DMS114 treated with DMSO at 0.1 percent for 48 hours (cell line): ENCODE measurements around the gene XRCC4.

Experiments used
- DNase-seq: peaks from one replicate; lab custom pipeline; 2025; ENCODE audit not compliant: unreplicated experiment; lab: John Stamatoyannopoulos, UW

The XRCC4 gene

GRCh38 chr5:83071286-83072051 lies 5.9 kb upstream of the XRCC4 start:
- DNase-seq: no peak

- no peak for DNase-seq
Observed at GRCh38 chr5:83072966-83073365, 4.4 kb upstream of the XRCC4 start.

- DNase-seq: no peak
Observed at GRCh38 chr5:83077662-83078261, 415 bp downstream of the XRCC4 start.

- no peak for DNase-seq
Observed at GRCh38 chr5:83082750-83083149, 5.4 kb downstream of the XRCC4 start.

- DNase-seq: no peak
Observed at GRCh38 chr5:83084336-83084735, 7.0 kb downstream of the XRCC4 start.

GRCh38 chr5:83085106-83085505 lies 7.8 kb downstream of the XRCC4 start:
- DNase-seq: no peak

GRCh38 chr5:83090169-83090568 lies 12.8 kb downstream of the XRCC4 start:
- DNase-seq: no peak

- DNase-seq: no peak
Observed at GRCh38 chr5:83092619-83093018, 15.3 kb downstream of the XRCC4 start.

- DNase-seq: no peak
Observed at GRCh38 chr5:83093692-83094091, 16.3 kb downstream of the XRCC4 start.

GRCh38 chr5:83095163-83095956 lies 18.0 kb downstream of the XRCC4 start:
- DNase-seq: no peak

GRCh38 chr5:83095957-83096539 lies 18.7 kb downstream of the XRCC4 start:
- no peak for DNase-seq

GRCh38 chr5:83096660-83097339 lies 19.5 kb downstream of the XRCC4 start:
- no peak for DNase-seq

- DNase-seq: no peak
Observed at GRCh38 chr5:83097689-83098231, 20.4 kb downstream of the XRCC4 start.

GRCh38 chr5:83099001-83099400 lies 21.7 kb downstream of the XRCC4 start:
- DNase-seq: no peak

- no peak for DNase-seq
Observed at GRCh38 chr5:83099445-83099844, 22.1 kb downstream of the XRCC4 start.

GRCh38 chr5:83101514-83101913 lies 24.2 kb downstream of the XRCC4 start:
- DNase-seq: no peak

- DNase-seq: no peak
Observed at GRCh38 chr5:83102364-83102980, 25.1 kb downstream of the XRCC4 start.

- DNase-seq: no peak
Observed at GRCh38 chr5:83104021-83104420, 26.7 kb downstream of the XRCC4 start.

GRCh38 chr5:83107692-83108420 lies 30.5 kb downstream of the XRCC4 start:
- no peak for DNase-seq

- no peak for DNase-seq
Observed at GRCh38 chr5:83109380-83109779, 32.0 kb downstream of the XRCC4 start.
